DND-41 (cell line): ENCODE results near the gene ITPR3.

Experiments
- CTCF ChIP-seq: IDR thresholded peaks from 2 replicates; pipeline ENCODE4 v1.5.1; 2012; ENCODE audit warnings: borderline replicate concordance, low read length, moderate library complexity, mild to moderate bottlenecking; ENCODE audit not compliant: poor library complexity, severe bottlenecking; ENCODE audit errors: extremely low read depth
- EZH2 ChIP-seq: IDR thresholded peaks from 3 replicates; pipeline ENCODE4 v1.6.1; 2012; ENCODE audit warnings: borderline replicate concordance, low read depth, mild to moderate bottlenecking, moderate library complexity, low read length, inconsistent platforms; ENCODE audit not compliant: severe bottlenecking

- no peak for TF ChIP-seq CTCF
- no peak for TF ChIP-seq EZH2
Measured at GRCh38 chr6:33599413-33599938, 21.6 kb upstream of the ITPR3 start.
